Measurements from ENCODE around the gene SLC18B1.
"Not testable (repeated sequence)": the region's sequence is repeated elsewhere in the genome, so short reads cannot be mapped to it uniquely, and the experiment has no call there.

Gene SLC18B1

GRCh38 chr6:132798869-132799538 lies 567 bp upstream of the SLC18B1 start:
- no peak for DNase-seq (ENCODE audit: low spot score)

DNA sequence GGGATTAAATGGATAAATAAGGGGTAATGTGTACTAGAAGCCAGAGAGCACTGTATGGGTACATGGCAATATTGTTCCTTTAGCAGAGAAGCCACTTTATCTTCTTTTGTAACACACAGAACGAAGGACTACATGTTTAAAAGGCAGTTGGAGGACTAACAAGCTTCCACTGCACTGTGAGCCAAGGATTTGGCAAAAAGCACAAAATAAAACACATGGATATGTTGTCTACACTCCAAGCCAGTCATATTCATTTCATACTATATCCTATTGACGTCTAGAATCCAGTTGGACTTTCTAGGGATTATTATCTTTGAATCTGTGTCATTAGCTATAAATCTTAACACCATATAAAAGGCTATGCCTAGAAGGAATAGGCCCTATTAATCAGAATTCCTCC lies 3.0 kb downstream of the SLC18B1 start:
- DNase-seq (ENCODE audit: low spot score) = no peak

DNA sequence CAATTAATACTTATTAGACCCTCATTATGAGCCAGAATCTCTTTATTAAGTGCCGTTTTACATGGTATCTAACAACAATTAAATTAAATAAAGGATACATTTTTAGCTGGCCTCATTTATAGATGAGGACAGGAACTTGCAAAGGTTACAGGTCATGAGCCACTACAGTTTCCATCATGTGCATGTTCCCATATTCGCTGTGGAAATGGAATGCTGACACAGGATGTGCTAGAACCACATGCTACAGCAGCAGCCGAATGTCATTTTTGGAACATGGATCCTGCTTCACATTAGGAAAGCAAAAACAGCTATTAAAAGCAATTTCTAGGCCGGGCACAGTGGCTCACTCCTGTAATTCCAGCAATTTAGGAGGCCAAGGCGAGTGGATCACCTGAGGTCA lies 5.9 kb downstream of the SLC18B1 start:
- no peak for DNase-seq (ENCODE audit: low spot score)

GRCh38 chr6:132790450-132790849 lies 8.0 kb downstream of the SLC18B1 start:
- no peak for DNase-seq (ENCODE audit: low spot score)

DNA sequence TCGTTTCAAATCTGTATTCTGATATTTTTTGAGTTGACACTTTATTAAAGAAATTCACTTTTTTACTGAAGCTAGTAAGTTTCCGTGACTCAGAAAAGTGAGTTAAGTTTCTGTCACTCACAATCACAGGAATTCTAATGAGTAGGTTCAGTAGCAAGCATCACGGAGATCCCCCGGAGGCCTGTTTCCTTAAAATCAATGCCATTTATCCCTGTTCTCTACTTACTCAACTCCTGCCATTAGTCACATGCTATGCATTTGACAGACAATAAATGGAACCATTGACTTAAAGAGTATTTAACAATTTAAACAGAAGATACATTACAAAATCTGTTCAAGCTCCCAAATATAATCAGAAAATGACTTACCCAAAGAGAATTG lies 9.1 kb downstream of the SLC18B1 start:
- DNase-seq (ENCODE audit: low spot score) = peak; percentile 41

DNA sequence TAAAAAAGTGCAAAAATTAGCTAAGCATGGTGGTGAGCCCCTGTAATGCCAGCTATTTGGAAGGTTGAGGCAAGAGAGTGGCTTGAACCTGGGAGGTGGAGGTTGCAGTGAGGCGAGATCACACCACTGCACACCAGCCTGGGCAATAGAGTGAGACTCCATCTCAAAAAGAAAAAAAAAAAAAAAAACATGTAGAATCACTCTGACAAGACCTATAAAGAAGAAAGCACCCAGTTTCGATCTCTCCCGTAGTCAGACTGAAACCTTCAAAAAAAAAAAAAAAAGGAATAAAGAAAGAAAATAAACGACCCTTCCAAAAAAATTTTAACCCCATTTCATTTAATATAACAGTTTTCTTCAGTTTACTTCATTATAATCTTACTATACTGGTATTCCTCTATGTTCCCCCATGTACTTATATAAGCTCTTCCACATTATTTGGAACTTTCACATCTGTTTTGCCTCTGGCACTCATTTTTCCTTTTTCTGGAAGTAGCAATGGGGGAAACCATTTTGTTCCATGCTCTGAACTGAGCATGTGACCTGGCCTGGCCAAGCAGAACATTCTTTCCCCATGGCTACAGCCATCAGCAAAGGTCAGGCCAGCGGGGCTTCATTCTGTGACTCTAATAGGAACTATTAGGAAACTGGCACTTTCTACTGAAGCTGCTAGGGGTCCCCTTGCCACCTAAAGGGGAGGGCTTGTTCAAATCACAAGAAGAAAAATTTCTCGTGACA lies 9.6 kb downstream of the SLC18B1 start:
- DNase-seq (ENCODE audit: low spot score) = no peak

- DNase-seq (ENCODE audit: low spot score) = no peak
Observed at GRCh38 chr6:132785936-132786335, 12.5 kb downstream of the SLC18B1 start.

DNA sequence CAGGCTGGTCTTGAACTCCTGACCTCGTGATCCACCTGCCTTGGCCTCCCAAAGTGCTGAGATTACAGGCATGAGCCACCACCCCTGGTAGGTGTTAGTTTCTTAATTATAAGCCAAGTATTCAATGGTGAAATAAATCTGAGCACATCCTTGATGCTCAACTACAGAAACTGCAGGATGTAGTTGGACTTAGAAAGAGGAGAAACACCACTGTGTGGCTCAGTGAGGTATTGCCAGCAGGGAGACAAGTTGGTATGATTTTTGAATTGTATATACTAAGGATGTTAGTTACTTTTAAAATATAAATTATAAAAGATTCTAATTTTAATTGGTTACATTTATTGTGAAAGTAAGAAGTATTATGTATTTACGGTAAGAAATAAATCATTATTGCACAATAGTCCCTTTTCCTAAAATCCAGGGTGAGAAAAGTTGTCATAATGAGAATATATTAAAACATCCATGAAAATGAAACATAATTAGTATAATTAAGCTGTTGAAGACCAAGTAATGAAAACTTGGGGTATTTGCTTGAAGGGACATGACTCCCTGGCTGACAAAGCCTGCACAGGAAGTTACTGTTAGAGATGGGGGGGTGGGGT lies 17.6 kb downstream of the SLC18B1 start:
- no peak for DNase-seq (ENCODE audit: low spot score)

DNA sequence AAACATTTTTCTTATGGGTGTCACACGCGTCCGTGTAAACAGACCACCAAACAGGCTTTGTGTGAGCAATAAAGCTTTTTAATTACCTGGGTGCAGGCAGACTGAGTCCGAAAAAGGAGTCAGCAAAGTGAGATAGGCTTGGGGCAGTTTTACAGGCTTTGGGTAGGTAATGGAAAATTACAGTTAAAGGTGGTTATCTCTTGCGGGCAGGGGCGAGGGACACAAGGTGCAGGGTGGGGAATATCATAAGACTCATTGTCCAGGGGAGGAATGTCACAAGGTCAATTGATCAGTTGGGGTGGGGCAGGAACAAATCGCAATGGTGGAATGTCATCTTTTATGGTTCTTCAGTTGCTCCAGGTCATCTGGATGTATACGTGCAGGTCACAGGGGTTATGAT lies 20.6 kb downstream of the SLC18B1 start:
- not testable (repeated sequence) for DNase-seq (ENCODE audit: low spot score)

GRCh38 chr6:132768051-132768517 lies 30.4 kb downstream of the SLC18B1 start:
- peak; percentile 8 for DNase-seq (ENCODE audit: low spot score)

DNA sequence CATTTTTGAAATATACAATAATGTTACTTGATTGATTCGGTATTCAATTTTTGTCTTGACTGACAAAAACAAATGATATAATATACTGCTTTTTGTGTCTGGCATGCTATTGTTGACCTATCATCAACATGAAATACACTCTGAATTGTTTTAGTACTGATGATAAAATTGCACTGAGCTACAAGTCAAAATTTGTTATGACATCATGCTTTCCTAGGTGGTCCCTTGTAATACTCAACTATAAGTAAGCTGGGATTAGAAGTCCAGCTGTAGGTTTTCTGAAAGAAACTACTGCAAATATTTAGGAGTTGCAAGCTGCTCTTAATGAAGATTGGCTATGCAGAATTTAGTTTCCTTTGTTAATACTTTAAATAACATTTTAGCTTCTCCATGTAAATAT lies 32.9 kb downstream of the SLC18B1 start:
- DNase-seq (ENCODE audit: low spot score) = no peak

- DNase-seq (ENCODE audit: low spot score) = peak; percentile 7
Observed at GRCh38 chr6:132764370-132764769, 34.1 kb downstream of the SLC18B1 start.

GRCh38 chr6:132763269-132763668 lies 35.2 kb downstream of the SLC18B1 start:
- DNase-seq (ENCODE audit: low spot score) = no peak

- DNase-seq (ENCODE audit: low spot score) = no peak
Observed at GRCh38 chr6:132760256-132760655, 38.2 kb downstream of the SLC18B1 start.

DNA sequence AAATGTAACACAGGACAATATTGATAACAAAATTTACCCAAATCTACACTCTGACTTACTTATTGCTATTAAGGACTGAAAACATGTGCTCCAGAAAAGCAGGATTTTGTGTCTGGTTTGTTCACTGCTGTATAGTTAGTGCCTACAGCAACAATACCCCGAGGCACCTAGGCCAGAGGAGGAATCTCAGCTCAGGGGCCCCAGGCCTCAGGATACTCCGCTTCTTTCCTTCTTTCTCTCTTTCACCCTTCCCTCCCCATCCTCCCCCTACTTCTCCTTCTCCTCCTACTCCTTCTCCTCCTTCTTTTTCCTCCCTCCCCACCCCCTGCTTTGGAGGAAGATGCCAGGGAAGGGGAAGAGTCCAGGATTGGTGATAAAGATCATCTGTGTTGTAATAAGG lies 39.7 kb downstream of the SLC18B1 start:
- DNase-seq (ENCODE audit: low spot score) = no peak

DNA sequence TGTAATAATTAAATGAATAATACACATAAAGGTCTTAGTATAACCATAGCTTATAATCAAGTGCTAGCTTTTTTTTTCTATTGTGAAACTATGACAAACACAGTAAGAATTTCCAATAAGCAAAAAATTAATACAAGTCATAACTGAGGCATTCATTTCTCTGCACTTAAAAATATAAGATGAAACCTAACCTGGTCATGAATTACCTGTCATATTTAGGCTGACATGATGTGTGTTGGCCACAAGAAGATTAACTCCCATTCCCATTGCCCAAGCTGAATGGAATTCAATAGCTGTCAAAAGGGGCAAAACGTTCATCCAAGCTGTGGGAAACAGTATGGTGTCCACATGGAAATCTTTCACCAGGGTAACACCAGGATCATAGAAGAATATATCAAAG lies 46.2 kb downstream of the SLC18B1 start:
- DNase-seq (ENCODE audit: low spot score) = no peak

DNA sequence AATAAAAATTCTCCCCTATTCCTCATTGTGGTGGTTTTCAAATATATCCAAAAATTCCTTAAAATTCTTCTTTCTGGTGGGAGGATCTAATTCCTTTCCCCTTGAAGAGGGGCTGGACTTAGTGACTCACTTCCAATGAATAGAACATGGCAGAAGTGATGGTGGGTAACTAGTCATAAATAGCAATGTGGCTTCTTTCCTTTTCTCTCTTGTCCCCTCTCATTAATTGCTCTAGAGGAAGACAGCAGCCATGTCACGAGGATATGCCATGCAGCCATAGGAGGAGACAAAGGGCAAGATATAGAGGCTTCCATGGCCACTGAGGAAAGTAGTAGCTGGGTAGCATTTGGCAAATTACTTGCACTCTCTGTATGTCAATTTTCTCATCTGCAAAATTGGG lies 46.6 kb downstream of the SLC18B1 start:
- no peak for DNase-seq (ENCODE audit: low spot score)

DNA sequence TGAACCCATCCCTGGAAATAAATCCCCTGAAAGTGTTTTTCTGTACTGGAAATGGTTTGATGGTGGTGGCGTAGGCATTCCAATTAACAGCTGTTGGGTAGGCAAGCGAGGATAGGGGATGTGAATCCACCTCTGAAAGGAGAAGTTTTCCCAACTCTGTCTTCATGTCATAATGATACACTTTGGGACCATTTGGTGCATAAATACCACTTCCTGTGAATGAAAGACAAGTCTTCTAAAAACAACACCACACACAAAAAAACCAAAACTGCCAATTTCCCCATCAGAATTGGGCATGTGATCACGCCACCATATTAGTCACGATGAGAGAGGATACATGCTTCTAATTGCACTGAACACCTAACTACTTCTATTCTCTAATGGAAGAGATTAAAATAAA lies 47.1 kb downstream of the SLC18B1 start:
- no peak for DNase-seq (ENCODE audit: low spot score)

- DNase-seq (ENCODE audit: low spot score) = no peak
Observed at GRCh38 chr6:132750455-132751248, 47.8 kb downstream of the SLC18B1 start.

DNA sequence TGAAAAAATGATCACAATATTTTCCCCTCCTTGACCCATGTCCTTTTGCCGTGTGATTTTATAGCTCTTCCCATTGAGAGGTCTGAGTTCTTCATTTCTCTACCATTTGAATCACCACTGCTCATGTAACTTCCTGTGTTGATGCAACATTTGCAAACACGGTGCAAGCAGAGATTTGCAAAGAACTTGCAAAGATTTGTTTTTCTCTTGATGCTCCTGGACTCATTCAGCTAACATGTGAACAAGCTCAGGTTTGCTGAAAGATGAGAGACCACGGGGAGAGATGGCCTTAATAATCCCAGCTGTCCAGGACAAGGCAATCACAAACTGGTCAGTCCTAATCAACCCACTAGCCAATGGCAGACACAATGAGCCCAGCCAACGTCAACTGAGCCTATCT lies 49.3 kb downstream of the SLC18B1 start:
- DNase-seq (ENCODE audit: low spot score) = no peak

GRCh38 chr6:132748446-132748845 lies 50.0 kb downstream of the SLC18B1 start:
- DNase-seq (ENCODE audit: low spot score) = no peak

- no peak for DNase-seq (ENCODE audit: low spot score)
Observed at GRCh38 chr6:132746048-132746447, 52.4 kb downstream of the SLC18B1 start.

DNA sequence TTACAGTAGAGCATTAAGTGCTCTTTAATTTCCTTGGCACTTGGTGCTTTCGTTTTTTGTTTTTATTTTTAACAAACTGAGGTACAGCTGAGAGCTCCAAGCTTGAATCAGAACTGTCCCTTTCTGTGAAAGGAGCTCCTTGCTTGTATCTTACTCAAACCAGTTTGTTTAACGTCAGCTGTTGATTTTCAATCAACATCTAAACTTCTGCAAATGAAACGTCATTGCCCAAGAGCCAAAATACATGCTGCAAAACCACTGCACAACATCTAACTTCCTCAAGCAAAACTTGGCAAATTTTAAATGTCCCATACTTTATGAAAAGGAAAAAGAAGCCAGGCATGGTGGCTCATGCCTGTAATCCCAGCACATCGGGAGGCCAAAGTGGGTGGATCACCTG lies 55.9 kb downstream of the SLC18B1 start:
- DNase-seq (ENCODE audit: low spot score) = no peak
